22Rv1 (cell line): Measurements from ENCODE around the gene RHBDF1.

Experiments
- ZFX ChIP-seq: fragments of 450-650 bp; IDR thresholded peaks from 2 replicates; pipeline ENCODE4 v1.6.1; 2017; ENCODE audit warnings: antibody characterized with exemption, borderline replicate concordance
- TF ChIP-seq, protein P1 (sequence below): fragments of 450-650 bp; IDR thresholded peaks from 2 replicates; pipeline ENCODE4 v1.5.1; 2017; ENCODE audit warnings: mild to moderate bottlenecking

DNA sequence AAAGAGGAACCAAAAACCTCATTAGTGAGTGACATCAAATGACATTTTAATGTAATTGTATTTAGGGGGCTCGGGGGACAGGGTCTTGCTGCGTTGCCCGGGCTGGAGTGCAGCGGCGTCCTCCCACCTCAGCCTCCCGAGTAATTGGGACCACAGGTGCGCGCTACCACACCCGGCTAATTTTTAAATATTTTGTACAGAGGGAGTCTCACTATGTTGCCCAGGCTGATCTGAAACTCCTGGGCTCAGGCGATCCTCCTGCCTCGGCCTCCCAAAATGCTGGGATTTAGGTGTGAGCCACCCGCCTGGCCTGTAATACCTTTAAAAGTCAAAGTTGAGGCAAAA lies 18.2 kb downstream of the RHBDF1 start:
- TF ChIP-seq, protein P1, sequence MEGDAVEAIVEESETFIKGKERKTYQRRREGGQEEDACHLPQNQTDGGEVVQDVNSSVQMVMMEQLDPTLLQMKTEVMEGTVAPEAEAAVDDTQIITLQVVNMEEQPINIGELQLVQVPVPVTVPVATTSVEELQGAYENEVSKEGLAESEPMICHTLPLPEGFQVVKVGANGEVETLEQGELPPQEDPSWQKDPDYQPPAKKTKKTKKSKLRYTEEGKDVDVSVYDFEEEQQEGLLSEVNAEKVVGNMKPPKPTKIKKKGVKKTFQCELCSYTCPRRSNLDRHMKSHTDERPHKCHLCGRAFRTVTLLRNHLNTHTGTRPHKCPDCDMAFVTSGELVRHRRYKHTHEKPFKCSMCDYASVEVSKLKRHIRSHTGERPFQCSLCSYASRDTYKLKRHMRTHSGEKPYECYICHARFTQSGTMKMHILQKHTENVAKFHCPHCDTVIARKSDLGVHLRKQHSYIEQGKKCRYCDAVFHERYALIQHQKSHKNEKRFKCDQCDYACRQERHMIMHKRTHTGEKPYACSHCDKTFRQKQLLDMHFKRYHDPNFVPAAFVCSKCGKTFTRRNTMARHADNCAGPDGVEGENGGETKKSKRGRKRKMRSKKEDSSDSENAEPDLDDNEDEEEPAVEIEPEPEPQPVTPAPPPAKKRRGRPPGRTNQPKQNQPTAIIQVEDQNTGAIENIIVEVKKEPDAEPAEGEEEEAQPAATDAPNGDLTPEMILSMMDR: no peak
- TF ChIP-seq ZFX: no peak
